CD14-positive monocyte (primary cell): ENCODE data around the gene IL37. TPM values are rescaled to one million over a fixed set of nuclear protein-coding genes. Genes with fewer than 3 reads are reported as not detected.
"Not testable (repeated sequence)": the region's sequence is repeated elsewhere in the genome, so short reads cannot be mapped to it uniquely, and the experiment has no call there.

Source experiments
- DNase-seq, 3 donors: peaks; one replicate each; pipeline ENCODE4 v3.0.0-alpha.2; 2011 to 2022
- H2AFZ ChIP-seq: 2 replicates; pipeline ENCODE4 v1.6.0; 2012; ENCODE audit warnings: mild to moderate bottlenecking, low read depth, low read length, inconsistent platforms; ENCODE audit not compliant: insufficient read depth, poor library complexity, severe bottlenecking
- H3K27ac ChIP-seq, 2 donors: 1 replicate in 1 of 2; 2 replicates in 1 of 2; pipeline ENCODE4 v1.5.1; 2012 to 2013; ENCODE audit warnings: low read length in 2 of 2, control low read depth in 1 of 2, inconsistent platforms in 1 of 2, low read depth in 1 of 2, mild to moderate bottlenecking in 1 of 2
- H3K27me3 ChIP-seq, 2 donors: one replicate each; pipeline versions ENCODE4 v1.6.0 to v1.6.1; 2011 to 2013; ENCODE audit warnings: low read length in 2 of 2; ENCODE audit not compliant: control insufficient read depth in 2 of 2, insufficient read depth in 2 of 2
- H3K36me3 ChIP-seq, 2 donors: replicated peaks in 1 of 2; 1 replicate in 1 of 2; 2 replicates in 1 of 2; pipeline versions ENCODE4 v1.5.1 to v1.6.1; 2012 to 2013; ENCODE audit warnings: low read length in 2 of 2, control low read depth in 1 of 2, inconsistent platforms in 1 of 2, mild to moderate bottlenecking in 1 of 2; ENCODE audit not compliant: insufficient read depth in 2 of 2, control insufficient read depth in 1 of 2
- H3K4me1 ChIP-seq, 2 donors: 1 replicate in 1 of 2; 2 replicates in 1 of 2; pipeline versions ENCODE4 v1.5.1 to v1.6.1; 2012 to 2013; ENCODE audit warnings: low read length in 2 of 2, control low read depth in 1 of 2, inconsistent platforms in 1 of 2, mild to moderate bottlenecking in 1 of 2, moderate library complexity in 1 of 2; ENCODE audit not compliant: insufficient read depth in 2 of 2, control insufficient read depth in 1 of 2
- H3K4me2 ChIP-seq: replicated peaks from 2 replicates; pipeline ENCODE3; 2012; ENCODE audit warnings: low read length, moderate library complexity, mild to moderate bottlenecking; ENCODE audit not compliant: poor library complexity, severe bottlenecking; ENCODE audit errors: extremely low read depth
- H3K4me3 ChIP-seq, 3 experiments: fragments of 200-600 bp in 1 of 3; sonication (generic) in 1 of 3; replicated peaks in 1 of 3; 1 replicate in 2 of 3; 2 replicates in 1 of 3; pipeline ENCODE4 v1.5.1; 2011 to 2013; ENCODE audit warnings: low read length in 3 of 3, mild to moderate bottlenecking in 3 of 3, control low read depth in 2 of 3, low read depth in 2 of 3, inconsistent platforms in 1 of 3, moderate library complexity in 1 of 3
- H3K79me2 ChIP-seq: 2 replicates; pipeline ENCODE4 v1.6.0; 2012; ENCODE audit warnings: mild to moderate bottlenecking, control low read depth, inconsistent platforms, low read length, moderate library complexity; ENCODE audit not compliant: insufficient read depth
- H3K9ac ChIP-seq: 2 replicates; pipeline ENCODE4 v1.6.0; 2017; ENCODE audit warnings: low read length, mild to moderate bottlenecking; ENCODE audit not compliant: insufficient read depth, poor library complexity, severe bottlenecking
- H3K9me3 ChIP-seq, 2 donors: replicated peaks in 1 of 2; 1 replicate in 1 of 2; 2 replicates in 1 of 2; pipeline versions ENCODE4 v1.5.1 to v1.6.1; 2012 to 2013; ENCODE audit warnings: low read length in 2 of 2, control low read depth in 1 of 2; ENCODE audit not compliant: control insufficient read depth in 1 of 2, insufficient read depth in 1 of 2
- H4K20me1 ChIP-seq: 2 replicates; pipeline ENCODE4 v1.6.0; 2012; ENCODE audit warnings: mild to moderate bottlenecking, low read length, control low read depth, moderate library complexity; ENCODE audit not compliant: insufficient read depth
- H3K27ac Mint-ChIP-seq, 7 donors: one replicate each; pipeline ENCODE4 v1.8.0; 2020; ENCODE audit warnings: mild to moderate bottlenecking in 7 of 7, mixed read lengths in 7 of 7, moderate library complexity in 6 of 7, inconsistent platforms in 2 of 7
- H3K27me3 Mint-ChIP-seq, 3 donors: one replicate each; pipeline ENCODE4 v1.8.0; 2021 to 2022; ENCODE audit warnings: low read depth in 3 of 3, mild to moderate bottlenecking in 3 of 3, mixed read lengths in 3 of 3, moderate library complexity in 3 of 3, inconsistent platforms in 1 of 3
- H3K36me3 Mint-ChIP-seq, 2 donors: one replicate each; pipeline ENCODE4 v1.8.0; 2020; ENCODE audit warnings: mixed read lengths in 2 of 2, inconsistent platforms in 1 of 2, mild to moderate bottlenecking in 1 of 2
- H3K4me1 Mint-ChIP-seq: one replicate; pipeline ENCODE4 v1.8.0; 2020; ENCODE audit warnings: mild to moderate bottlenecking, mixed read lengths
- H3K4me3 Mint-ChIP-seq, 2 donors: one replicate each; pipeline ENCODE4 v1.8.0; 2020; ENCODE audit warnings: mild to moderate bottlenecking in 2 of 2, mixed read lengths in 2 of 2, moderate library complexity in 1 of 2
- H3K9me3 Mint-ChIP-seq, 7 donors: one replicate each; pipeline ENCODE4 v1.8.0; 2020 to 2022; ENCODE audit warnings: mixed read lengths in 7 of 7, mild to moderate bottlenecking in 6 of 7, moderate library complexity in 6 of 7, inconsistent platforms in 2 of 7
- CTCF ChIP-seq: fragments of 200-600 bp; IDR thresholded peaks from one replicate; pipeline ENCODE4 v1.8.0; 2022; ENCODE audit warnings: antibody characterized with exemption, mild to moderate bottlenecking
- WGBS: methylation state at CpG from one replicate; pipeline ENCODE4 v1.1.5; 2013; ENCODE audit warnings: missing lambda C conversion rate; ENCODE audit not compliant: insufficient coverage; 5-methylcytosine and 5-hydroxymethylcytosine counted together
- intact Hi-C, 2 donors: fragments of 100-400 bp; cut with micrococcal nuclease; formaldehyde crosslinking; loops; one replicate each; pipeline versions ENCODE4 v1.15.0 to v1.15.1; 2023
- polyA plus RNA-seq, 3 donors: library from polyadenylated mRNA; depleted of rRNA in 1 of 3; unstranded in 2 of 3; stranded (reverse) in 1 of 3; fragments of 300-500 nt in 2 of 3; fragments of >200 nt in 1 of 3; fragmentation: Illumina TruSeq in 2 of 3; gene quantifications; 1 replicate in 2 of 3; 2 replicates in 1 of 3; pipeline ENCODE4 v1.2.3, GENCODE V29; 2012 to 2021

IL37 gene
- polyA plus RNA-seq, 3 donors = not detected

GRCh38 chr2:112897624-112897978, 13.4 kb upstream of the IL37 start:
- TF ChIP-seq CTCF = no peak
- H3K27me3 Mint-ChIP-seq = peaks cover 0 to 2% (median 0%) of the 10 kb centered on the region in 3 donors
- H3K27ac Mint-ChIP-seq = no peak overlapping the region

GRCh38 chr2:112901431-112902065, 9.4 kb upstream of the IL37 start:
- H4K20me1 ChIP-seq, DNase-seq, H3K27ac ChIP-seq, H3K4me3 Mint-ChIP-seq, H3K9me3 Mint-ChIP-seq, H3K27ac Mint-ChIP-seq, H3K4me1 ChIP-seq, H3K27me3 ChIP-seq, H3K9me3 ChIP-seq, H3K79me2 ChIP-seq, H3K27me3 Mint-ChIP-seq, intact Hi-C loops, H3K36me3 ChIP-seq, H3K9ac ChIP-seq, H3K4me1 Mint-ChIP-seq, H3K4me2 ChIP-seq, H3K4me3 ChIP-seq, H3K36me3 Mint-ChIP-seq, H2AFZ ChIP-seq: not testable (repeated sequence)
- 100% methylated on average over 2 of the region's 3 CpGs for WGBS

More at GRCh38 chr2:112897624-112897978, 13.4 kb upstream of the IL37 start:
- no peak overlapping the region for H3K9ac ChIP-seq
- H3K4me3 ChIP-seq = no peak overlapping the region
- H3K79me2 ChIP-seq = no peaks in the 10 kb centered on the region
- no CpG with 5 or more reads among the region's 3 CpGs for WGBS
- H3K9me3 ChIP-seq = no peaks in the 10 kb centered on the region
- H3K4me1 ChIP-seq = no peaks in the 10 kb centered on the region
- H3K27ac ChIP-seq = no peak overlapping the region
- intact Hi-C loops = no loop called here
- Mint-ChIP-seq H3K4me3 (no peak overlapping the region), H3K36me3 (no peaks in the 10 kb centered on the region), H3K4me1 (no peaks in the 10 kb centered on the region), H3K9me3 (peaks cover 0 to 2% (median 0%) of the 10 kb centered on the region in 7 donors)
- H4K20me1 ChIP-seq = no peaks in the 10 kb centered on the region
- no peaks in the 10 kb centered on the region for H3K27me3 ChIP-seq
- no peaks in the 10 kb centered on the region for H3K36me3 ChIP-seq
- no peak overlapping the region for H2AFZ ChIP-seq
- H3K4me2 ChIP-seq = no peak overlapping the region
- DNase-seq = no peak
